NCI-H774 (cell line): ENCODE data around the gene G6PC1.

Source experiments
- DNase-seq: peaks from one replicate; lab custom pipeline; 2025; lab: John Stamatoyannopoulos, UW

G6PC1 gene

DNA sequence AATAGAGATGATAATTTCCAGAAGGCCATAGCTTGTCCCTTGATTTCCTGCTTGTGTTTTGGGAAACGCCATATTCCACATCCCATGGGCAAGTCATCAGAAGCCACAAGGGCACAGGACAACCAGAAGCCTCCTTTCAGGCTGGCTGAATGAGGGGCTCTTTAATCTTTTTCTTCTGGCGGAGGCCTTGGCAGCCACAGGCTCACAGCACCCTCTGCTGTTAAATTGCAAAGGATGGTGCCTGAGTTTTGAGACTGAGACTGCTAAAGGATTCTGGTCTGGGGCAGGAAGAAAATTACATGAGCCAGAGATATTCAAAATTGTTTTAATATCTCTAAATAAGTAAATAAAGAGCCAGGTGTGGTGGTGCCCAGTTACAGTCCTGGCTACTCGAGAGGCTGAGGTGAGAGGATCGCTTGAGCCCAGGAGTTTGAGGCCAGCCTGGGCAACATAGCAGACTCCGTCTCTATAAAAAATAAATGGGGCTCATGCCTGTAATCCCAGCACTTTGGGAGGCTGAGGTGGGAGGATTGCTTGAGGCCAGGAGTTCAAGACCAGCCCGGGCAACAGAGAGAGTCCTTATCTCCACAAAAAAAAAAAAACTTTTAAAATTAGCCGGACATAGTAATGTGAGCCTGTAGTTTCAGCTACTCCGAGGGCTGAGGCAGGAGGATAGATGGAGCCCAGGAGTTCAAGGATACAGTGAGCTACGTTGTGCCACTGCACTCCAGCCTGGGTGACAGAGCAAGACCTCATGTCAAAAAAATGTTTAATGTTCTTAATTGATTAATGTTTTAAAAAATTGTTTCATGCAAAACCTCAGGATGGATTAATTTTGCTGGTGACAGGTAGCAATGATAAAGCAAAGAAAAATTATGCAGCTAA, 37.4 kb downstream of the G6PC1 start:
- peak; percentile 79 for DNase-seq

DNA sequence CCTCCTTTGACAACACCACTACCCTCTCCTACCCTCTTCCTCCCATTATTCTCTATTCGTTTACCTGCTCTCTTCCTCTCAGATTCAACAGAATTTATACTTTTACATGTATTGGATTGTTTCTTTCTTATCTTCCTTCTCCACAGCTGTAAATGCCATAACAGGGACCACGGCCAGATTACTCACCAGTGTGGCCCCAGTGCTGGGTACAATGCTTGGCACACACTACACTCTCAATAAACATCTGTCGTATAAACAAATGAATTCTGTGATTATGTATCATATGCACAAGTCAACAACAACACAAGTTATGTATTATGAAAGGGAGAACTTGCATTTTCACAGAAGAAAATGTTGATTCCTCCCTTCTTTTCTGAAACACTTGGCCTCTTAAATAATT, 43.6 kb downstream of the G6PC1 start:
- DNase-seq, result no peak

DNA sequence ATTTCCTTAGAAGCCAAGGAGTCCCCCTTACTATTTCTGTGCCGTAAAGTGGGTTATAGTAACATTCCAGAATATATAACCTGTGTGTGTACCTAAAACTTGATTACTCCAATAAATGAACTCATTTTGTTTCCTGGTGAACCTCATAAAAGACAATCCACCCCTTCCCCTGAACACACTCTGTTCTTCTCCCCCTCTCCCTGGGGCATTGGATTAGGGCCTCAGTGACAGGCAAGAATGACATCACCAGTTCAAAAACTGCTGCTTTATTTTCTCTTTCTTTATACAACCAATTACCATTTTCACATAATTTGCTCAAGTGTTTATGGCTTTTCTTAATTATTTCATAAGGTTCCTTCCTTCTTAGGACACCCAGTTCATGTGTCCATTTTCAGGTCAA, 46.2 kb downstream of the G6PC1 start:
- DNase-seq, result no peak

DNA sequence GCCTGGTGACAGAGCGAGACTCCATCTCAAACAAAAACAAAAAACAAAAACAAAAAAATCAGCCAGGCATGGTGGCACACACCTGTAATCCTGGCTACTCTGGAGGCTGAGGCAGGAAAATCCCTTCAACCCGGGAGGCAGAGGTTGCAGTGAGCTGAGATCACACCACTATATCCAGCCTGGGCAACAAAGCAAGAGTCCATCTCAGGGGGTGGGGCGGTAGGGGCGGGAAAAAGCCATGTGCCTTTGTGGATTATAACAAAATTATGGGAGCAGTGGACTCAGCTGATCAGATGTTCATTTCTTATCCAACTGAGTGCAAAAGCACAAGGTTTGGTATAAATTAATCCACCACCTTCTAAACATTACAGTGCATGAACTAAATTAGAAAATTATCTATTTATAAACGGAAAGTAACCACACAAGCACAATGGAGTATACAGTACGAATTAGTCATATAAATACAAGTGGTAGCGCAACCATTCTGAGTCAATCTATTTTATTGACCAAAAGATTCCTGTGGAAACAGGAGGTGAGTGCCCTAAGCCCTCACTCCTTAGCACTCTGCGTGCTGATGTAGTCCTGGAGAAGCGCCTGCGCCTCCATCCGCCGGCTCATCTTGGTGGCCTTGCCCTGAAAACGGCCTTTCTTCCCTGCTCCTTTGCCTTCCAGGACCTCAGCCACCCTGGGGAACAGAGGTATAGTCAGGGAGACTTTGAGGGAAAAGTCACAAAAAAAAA, 49.6 kb downstream of the G6PC1 start:
- DNase-seq, result no peak
